Prostate gland (tissue), 2 donors: Measurements from ENCODE around the gene CSMD2. TPM values are rescaled to one million over a fixed set of nuclear protein-coding genes. Genes with fewer than 3 reads are reported as not detected.

Experiments used
- DNase-seq: peaks from one replicate; pipeline ENCODE4 v3.0.0-alpha.2; 2019; ENCODE audit warnings: low spot score
- H3K27ac ChIP-seq, 2 donors: fragments of 200-600 bp; sonication (generic); 2 replicates each; pipeline ENCODE4 v1.5.1; 2017 to 2019
- H3K27me3 ChIP-seq: fragments of 200-600 bp; sonication (generic); replicated peaks from 2 replicates; pipeline ENCODE4 v1.5.1; 2019; ENCODE audit not compliant: insufficient read depth
- H3K36me3 ChIP-seq, 2 donors: fragments of 200-600 bp; sonication (generic); 1 replicate in 1 of 2; 2 replicates in 1 of 2; pipeline versions ENCODE4 v1.5.1 to v1.8.1; 2017 to 2019
- H3K4me1 ChIP-seq: fragments of 200-600 bp; sonication (generic); replicated peaks from 2 replicates; pipeline ENCODE4 v1.5.1; 2019
- H3K4me3 ChIP-seq, 2 donors: fragments of 200-600 bp; sonication (generic); 2 replicates each; pipeline ENCODE4 v1.5.1; 2017 to 2019
- H3K9me3 ChIP-seq: fragments of 200-600 bp; sonication (generic); 2 replicates; pipeline ENCODE4 v1.5.1; 2017
- CTCF ChIP-seq, 4 experiments: fragments of 200-600 bp in 2 of 4; fragments of 450-650 bp in 2 of 4; sonication (generic) in 2 of 4; IDR thresholded peaks; 1 replicate in 3 of 4; 2 replicates in 1 of 4; pipeline ENCODE4 v1.5.1; 2016 to 2019; ENCODE audit warnings: antibody characterized with exemption in 4 of 4, mild to moderate bottlenecking in 2 of 4, moderate library complexity in 2 of 4
- POLR2A ChIP-seq: fragments of 450-650 bp; IDR thresholded peaks from one replicate; pipeline ENCODE4 v1.6.1; 2016; ENCODE audit warnings: antibody characterized with exemption, mild to moderate bottlenecking
- POLR2AphosphoS5 ChIP-seq: sonication (generic); formaldehyde crosslinking; IDR thresholded peaks from one replicate; pipeline ENCODE4 v1.6.1; 2017; ENCODE audit warnings: antibody characterized with exemption
- WGBS: methylation state at CpG from one replicate; pipeline ENCODE4 v1.1.5; 2018; 5-methylcytosine and 5-hydroxymethylcytosine counted together
- intact Hi-C: fragments of 100-400 bp; cut with DNase I; formaldehyde crosslinking; loops from one replicate; pipeline ENCODE4 v1.14.2; 2022
- total RNA-seq, 2 donors: library from RNA; depleted of rRNA; stranded (reverse); fragments of >200 nt; gene quantifications; one replicate each; pipeline ENCODE4 v1.1.0, GENCODE V29; 2016

Gene CSMD2
- total RNA-seq, 2 donors from 2014 or later = 0.14 to 5.5 TPM

DNA sequence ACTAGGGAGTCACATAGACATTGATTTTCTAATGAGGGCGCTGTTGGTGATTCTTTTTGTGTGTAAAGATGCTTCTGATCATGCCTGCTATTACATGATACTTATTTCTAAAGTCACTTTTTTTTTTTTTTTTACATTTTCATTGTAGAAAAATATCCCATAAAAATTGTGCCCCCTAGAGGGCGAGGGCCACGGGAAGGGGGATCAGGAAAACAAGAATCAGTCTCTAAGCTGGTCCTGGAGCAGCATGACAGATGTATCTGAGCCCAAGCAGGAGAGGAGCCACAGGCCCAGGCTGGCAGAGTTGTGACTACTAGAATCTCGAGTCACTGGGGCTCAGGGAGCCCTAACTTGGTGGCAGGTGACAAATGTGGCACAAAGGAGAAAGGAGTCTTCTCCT lies 664.5 kb downstream of the CSMD2 start:
- Histone ChIP-seq H3K4me3 (no peak overlapping the region), H3K27ac (no peak overlapping the region), H3K9me3 (no peaks in the 10 kb centered on the region), H3K4me1 (no peaks in the 10 kb centered on the region), H3K27me3 (no peaks in the 10 kb centered on the region), H3K36me3 (no peaks in the 10 kb centered on the region)
- TF ChIP-seq CTCF (IDR thresholded peaks at IDR 0.05) (no peak), POLR2A (no peak), POLR2AphosphoS5 (no peak)
- intact Hi-C loops = no loop called here
- no peak for DNase-seq
- WGBS = 68% methylated on average over 4 of the region's 4 CpGs

DNA sequence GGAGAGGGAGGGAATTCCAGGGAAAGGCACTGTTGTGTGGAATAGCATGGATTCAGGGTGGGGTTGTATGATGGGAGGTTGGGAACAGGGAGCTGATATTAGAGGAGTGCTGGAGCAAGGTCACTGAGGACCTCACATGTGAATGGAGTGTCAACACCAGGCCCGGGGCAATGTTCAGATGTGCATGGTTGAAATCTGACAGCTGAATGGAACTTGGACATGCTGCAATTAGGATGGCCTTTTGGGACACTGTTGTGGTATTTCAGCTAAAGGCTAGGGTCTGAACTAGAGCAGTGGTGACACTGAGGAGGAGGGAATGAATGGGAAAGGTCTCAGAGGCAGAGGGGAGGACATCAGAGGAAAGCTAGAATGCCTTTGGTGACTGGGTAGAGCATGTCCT lies 667.6 kb downstream of the CSMD2 start:
- Histone ChIP-seq H3K4me1 (no peaks in the 10 kb centered on the region), H3K27me3 (no peaks in the 10 kb centered on the region), H3K36me3 (no peaks in the 10 kb centered on the region), H3K27ac (no peak overlapping the region), H3K9me3 (no peaks in the 10 kb centered on the region), H3K4me3 (no peak overlapping the region)
- no peak for DNase-seq
- WGBS = 96% methylated on average over 1 of the region's 1 CpG
- intact Hi-C loops = no loop called here
- TF ChIP-seq POLR2A (no peak), POLR2AphosphoS5 (no peak), CTCF (IDR thresholded peaks at IDR 0.05) (no peak)

GRCh38 chr1:33494929-33495328 lies 670.1 kb downstream of the CSMD2 start:
- H3K27ac ChIP-seq = no peak overlapping the region
- peaks cover 0 to 11% of the 10 kb centered on the region in 2 donors for H3K36me3 ChIP-seq
- no peaks in the 10 kb centered on the region for H3K4me1 ChIP-seq
- DNase-seq = no peak
- no peaks in the 10 kb centered on the region for H3K9me3 ChIP-seq
- no peak overlapping the region for H3K4me3 ChIP-seq
- H3K27me3 ChIP-seq = no peaks in the 10 kb centered on the region
- TF ChIP-seq POLR2AphosphoS5 (no peak), CTCF (IDR thresholded peaks at IDR 0.05) (no peak), POLR2A (no peak)
- intact Hi-C loops = no loop called here
- 94% methylated on average over 9 of the region's 9 CpGs for WGBS

DNA sequence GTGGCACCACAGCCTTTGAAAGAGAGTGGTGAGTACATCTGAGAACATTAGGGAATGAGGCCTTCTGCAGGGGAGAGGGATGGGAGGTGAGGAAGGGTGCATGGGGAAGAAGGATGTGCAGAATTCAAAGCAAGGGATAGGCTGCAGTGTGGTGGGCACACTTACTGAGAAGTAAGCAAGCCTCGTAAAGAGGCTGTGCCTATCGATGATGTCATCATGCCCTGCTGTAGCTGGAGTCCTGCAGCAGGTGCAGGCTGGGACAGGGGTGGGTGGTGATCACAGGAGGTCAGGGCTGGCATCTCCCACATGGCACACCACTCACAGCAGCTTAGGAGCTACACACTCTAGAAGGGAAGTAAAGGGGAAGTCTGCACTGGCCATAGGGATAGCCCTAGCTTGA lies 676.4 kb downstream of the CSMD2 start:
- no peak for DNase-seq
- WGBS = 98% methylated on average over 2 of the region's 2 CpGs
- TF ChIP-seq POLR2AphosphoS5 (no peak), POLR2A (no peak), CTCF (IDR thresholded peaks at IDR 0.05) (no peak)
- Histone ChIP-seq H3K4me1 (no peaks in the 10 kb centered on the region), H3K36me3 (peaks cover 0 to 11% of the 10 kb centered on the region in 2 donors), H3K27ac (no peak overlapping the region), H3K9me3 (no peaks in the 10 kb centered on the region), H3K27me3 (no peaks in the 10 kb centered on the region), H3K4me3 (no peak overlapping the region)
- intact Hi-C loops = no loop called here

- no peaks in the 10 kb centered on the region for H3K36me3 ChIP-seq
- DNase-seq = peak; percentile 15
- intact Hi-C loops = no loop called here
- no peak overlapping the region for H3K27ac ChIP-seq
- no peaks in the 10 kb centered on the region for H3K27me3 ChIP-seq
- H3K4me1 ChIP-seq = no peaks in the 10 kb centered on the region
- TF ChIP-seq POLR2AphosphoS5 = peak; percentile 71
- TF ChIP-seq POLR2A = no peak
- 63% methylated on average over 2 of the region's 2 CpGs for WGBS
- no peak overlapping the region for H3K4me3 ChIP-seq
- H3K9me3 ChIP-seq = no peaks in the 10 kb centered on the region
These were observed 682.6 kb downstream of the CSMD2 start for GRCh38 chr1:33482412-33482811.
